BE2C (cell line): ENCODE results near the gene RXRB.

ENCODE experiments used
- DNase-seq: peaks from one replicate; pipeline ENCODE4 v3.0.0-alpha.2; 2020
- H3K27me3 ChIP-seq: fragments of 250-450 bp; sonication (Bioruptor Pico); 2 replicates; pipeline ENCODE4 v1.5.1; 2020; ENCODE audit warnings: mild to moderate bottlenecking
- H3K36me3 ChIP-seq: fragments of 250-450 bp; sonication (Bioruptor Pico); 2 replicates; pipeline ENCODE4 v1.5.1; 2020; ENCODE audit warnings: mild to moderate bottlenecking
- H3K4me1 ChIP-seq: fragments of 250-450 bp; sonication (Bioruptor Pico); 2 replicates; pipeline ENCODE4 v1.5.1; 2020
- H3K4me3 ChIP-seq: 2 replicates; pipeline ENCODE4 v1.5.1; 2011; ENCODE audit warnings: low read depth, low read length
- H3K9me3 ChIP-seq: fragments of 250-450 bp; sonication (Bioruptor Pico); 2 replicates; pipeline ENCODE4 v1.5.1; 2020
- TF ChIP-seq, protein P1 (sequence below): IDR thresholded peaks from 2 replicates; pipeline ENCODE4 v1.5.1; 2012; ENCODE audit warnings: mild to moderate bottlenecking, low read depth, low read length

RXRB gene

DNA sequence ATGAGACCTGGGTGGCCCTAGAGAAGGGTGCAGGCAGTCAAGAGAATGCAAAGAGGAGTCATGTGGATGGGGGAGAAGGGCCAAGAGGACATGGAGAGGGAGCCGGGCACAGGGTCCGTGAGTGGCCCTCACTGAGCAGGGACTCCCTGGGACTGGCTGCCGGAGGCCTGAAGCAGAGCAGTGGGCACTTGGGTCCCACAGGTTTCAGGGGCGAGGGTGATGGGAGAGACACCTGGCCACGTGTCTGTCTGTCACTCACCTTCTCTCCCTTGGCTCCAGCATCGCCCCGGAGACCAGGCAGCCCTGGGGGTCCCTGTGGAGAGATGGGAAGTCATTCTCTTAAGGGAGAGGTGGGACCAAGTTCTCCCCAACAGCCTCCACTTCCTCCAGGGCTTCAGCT, 33.7 kb downstream of the RXRB start:
- H3K4me1 ChIP-seq = peaks cover 3% of the 10 kb centered on the region; the same call in 1 of the 2 replicates
- no peaks in the 10 kb centered on the region for H3K9me3 ChIP-seq
- TF ChIP-seq, protein P1, sequence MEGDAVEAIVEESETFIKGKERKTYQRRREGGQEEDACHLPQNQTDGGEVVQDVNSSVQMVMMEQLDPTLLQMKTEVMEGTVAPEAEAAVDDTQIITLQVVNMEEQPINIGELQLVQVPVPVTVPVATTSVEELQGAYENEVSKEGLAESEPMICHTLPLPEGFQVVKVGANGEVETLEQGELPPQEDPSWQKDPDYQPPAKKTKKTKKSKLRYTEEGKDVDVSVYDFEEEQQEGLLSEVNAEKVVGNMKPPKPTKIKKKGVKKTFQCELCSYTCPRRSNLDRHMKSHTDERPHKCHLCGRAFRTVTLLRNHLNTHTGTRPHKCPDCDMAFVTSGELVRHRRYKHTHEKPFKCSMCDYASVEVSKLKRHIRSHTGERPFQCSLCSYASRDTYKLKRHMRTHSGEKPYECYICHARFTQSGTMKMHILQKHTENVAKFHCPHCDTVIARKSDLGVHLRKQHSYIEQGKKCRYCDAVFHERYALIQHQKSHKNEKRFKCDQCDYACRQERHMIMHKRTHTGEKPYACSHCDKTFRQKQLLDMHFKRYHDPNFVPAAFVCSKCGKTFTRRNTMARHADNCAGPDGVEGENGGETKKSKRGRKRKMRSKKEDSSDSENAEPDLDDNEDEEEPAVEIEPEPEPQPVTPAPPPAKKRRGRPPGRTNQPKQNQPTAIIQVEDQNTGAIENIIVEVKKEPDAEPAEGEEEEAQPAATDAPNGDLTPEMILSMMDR = no peak
- H3K4me3 ChIP-seq = no peak overlapping the region
- no peaks in the 10 kb centered on the region for H3K27me3 ChIP-seq
- H3K36me3 ChIP-seq = no peaks in the 10 kb centered on the region
- no peak for DNase-seq

DNA sequence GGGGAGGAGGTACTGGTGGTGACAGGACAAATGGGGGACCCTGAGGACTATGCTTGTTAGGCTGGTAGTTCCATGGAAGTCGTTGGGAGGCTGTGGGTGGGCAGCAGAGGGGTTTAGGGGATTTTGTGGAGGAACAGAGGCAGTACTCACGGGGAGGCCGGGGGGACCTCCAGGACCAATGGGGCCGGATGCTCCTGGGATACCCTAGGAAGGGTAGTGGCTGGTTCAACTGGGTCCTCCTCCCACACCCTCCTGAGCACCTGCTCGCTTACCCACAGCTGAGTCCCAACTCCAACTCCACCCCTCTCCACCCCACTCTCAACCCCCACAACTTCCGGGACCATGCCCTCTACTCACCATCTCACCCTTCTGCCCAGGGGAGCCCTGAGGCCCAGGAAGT, 34.1 kb downstream of the RXRB start:
- Histone ChIP-seq H3K4me1 (peaks cover 3% of the 10 kb centered on the region; the same call in 1 of the 2 replicates), H3K4me3 (no peak overlapping the region)
- TF ChIP-seq, protein P1 = no peak

DNA sequence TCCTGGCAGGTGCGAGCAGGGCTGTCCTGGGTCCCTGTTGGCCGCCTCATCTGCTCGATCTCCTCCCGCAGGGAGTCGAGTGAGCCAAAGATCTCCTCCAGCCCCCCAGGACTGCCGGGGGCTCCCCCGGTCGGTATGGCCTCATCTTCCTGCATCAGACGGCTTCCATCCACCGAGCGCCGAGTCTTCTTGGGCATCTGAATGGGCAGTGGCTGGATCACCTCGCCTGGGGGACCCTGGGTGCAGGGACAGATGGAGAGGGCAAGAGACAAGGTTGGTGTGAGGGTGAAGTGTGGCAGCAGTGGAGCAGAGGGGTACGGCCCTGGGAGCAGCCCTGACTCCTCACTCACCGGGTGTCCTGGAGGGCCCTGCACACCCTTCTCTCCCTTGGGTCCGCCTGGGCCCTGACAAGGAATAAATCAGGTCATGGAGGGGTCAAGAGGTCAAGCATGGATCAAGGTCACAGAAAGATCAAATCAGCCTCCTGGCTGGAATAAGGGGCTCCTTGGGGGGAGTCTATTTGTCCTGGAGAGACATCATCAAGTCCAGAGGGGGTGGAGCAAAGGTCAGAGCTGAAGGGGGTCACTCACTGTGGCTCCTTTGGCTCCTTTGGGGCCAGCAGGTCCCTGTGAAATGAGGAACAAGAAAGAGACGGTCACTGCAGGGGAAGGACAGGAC, 34.7 kb downstream of the RXRB start:
- no peak overlapping the region for H3K4me3 ChIP-seq
- no peaks in the 10 kb centered on the region for H3K9me3 ChIP-seq
- H3K27me3 ChIP-seq = no peaks in the 10 kb centered on the region
- no peak for DNase-seq
- H3K36me3 ChIP-seq = no peaks in the 10 kb centered on the region
- TF ChIP-seq, protein P1 = no peak
- H3K4me1 ChIP-seq = peaks cover 3% of the 10 kb centered on the region; the same call in 1 of the 2 replicates

More for the DNA sequence above, 34.1 kb downstream of the RXRB start:
- H3K27me3 ChIP-seq = no peaks in the 10 kb centered on the region
- DNase-seq = no peak
- H3K9me3 ChIP-seq = no peaks in the 10 kb centered on the region
- H3K36me3 ChIP-seq = no peaks in the 10 kb centered on the region

DNA sequence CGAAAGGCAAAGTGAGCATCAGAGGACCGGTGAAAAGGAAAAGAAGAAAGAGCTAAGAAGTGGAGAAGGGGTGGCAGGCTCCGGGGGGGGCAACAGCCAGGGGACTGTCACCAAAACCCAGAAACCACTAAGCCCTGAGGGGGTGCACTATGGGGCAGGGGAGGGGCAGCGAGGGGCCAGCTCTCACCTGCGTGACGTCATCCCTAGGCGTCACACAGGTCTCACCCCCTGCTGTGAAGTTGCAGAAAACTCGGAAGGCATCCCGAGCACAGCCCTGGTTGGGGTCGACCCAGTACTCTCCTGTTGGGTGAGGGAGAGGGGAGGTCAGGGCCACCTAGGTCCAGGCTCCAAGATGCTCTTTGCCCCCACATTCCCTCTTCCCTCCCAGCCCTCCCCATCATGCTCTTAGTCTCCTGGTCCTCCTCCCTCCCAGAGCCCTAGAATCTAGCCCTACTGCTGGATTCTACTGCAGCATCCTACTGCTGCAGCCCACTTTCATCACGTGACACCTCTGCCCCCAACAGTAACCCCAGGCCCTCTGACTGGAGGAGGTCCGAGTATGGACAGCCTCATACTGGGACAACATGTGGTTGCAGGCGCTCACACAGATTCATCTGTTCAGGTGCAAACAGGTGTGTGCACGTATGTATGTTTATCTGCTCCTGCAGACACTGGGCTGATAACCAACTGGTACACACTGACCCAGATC, 35.6 kb downstream of the RXRB start:
- Histone ChIP-seq H3K36me3 (no peaks in the 10 kb centered on the region), H3K4me3 (no peak overlapping the region), H3K4me1 (peaks cover under 1% of the 10 kb centered on the region; the same call in 1 of the 2 replicates), H3K9me3 (no peaks in the 10 kb centered on the region), H3K27me3 (no peaks in the 10 kb centered on the region)
- no peak for DNase-seq
- TF ChIP-seq, protein P1 = no peak

DNA sequence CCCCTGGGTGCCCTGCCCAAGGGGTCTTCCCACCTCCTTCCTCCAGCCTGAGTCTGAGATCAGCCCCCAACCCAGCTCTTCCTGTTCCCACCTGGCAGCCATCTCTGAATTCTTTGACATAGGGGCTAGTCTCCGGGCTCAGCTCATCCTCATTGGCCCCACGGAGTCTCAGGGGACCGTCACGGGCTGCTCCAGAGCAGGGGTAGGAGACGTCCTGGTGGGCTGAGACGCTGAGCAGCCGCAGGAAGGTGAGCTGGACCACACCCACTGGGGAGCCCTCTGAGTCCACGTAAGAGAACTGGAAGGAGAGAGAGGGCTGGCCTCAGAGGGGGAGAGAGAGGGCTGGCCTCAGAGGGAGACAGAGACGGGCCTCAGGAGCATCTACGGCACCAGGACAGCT, 36.3 kb downstream of the RXRB start:
- H3K27me3 ChIP-seq = no peaks in the 10 kb centered on the region
- H3K4me1 ChIP-seq = no peaks in the 10 kb centered on the region
- TF ChIP-seq, protein P1 = no peak
- no peaks in the 10 kb centered on the region for H3K9me3 ChIP-seq
- no peak for DNase-seq
- H3K36me3 ChIP-seq = no peaks in the 10 kb centered on the region
- H3K4me3 ChIP-seq = no peak overlapping the region

DNA sequence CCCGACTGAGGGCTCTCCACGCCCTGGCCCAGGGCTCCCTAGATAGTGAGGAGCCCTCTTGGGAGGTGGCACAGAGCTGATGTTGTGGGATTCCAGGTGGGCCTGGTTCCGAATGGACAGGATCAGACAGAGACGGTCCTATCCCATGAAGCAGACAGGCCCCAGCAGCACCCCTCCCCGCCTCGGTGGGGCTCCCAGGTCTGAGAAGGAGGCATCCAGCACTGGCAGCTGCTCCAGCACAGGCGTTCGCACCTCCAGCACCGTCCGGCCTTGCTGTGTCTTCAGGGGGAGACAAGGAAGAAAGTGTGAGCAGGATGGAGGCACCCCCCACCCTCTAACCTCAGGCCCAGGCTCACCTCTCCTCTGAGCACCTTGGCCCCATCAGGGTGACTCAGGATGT, 36.9 kb downstream of the RXRB start:
- no peaks in the 10 kb centered on the region for H3K27me3 ChIP-seq
- TF ChIP-seq, protein P1 = no peak
- H3K9me3 ChIP-seq = no peaks in the 10 kb centered on the region
- no peak for DNase-seq
- no peaks in the 10 kb centered on the region for H3K36me3 ChIP-seq
- H3K4me1 ChIP-seq = no peaks in the 10 kb centered on the region
- H3K4me3 ChIP-seq = no peak overlapping the region
